Measurements from ENCODE around the gene SHB.

Gene SHB

GRCh38 chr9:37931592-37931991 lies 137.4 kb downstream of the SHB start:
- Histone ChIP-seq H3K36me3 (replicated peaks; ENCODE audit: insufficient read depth, low read length) (no peaks in the 10 kb centered on the region), H3K9me2 (replicated peaks; ENCODE audit: insufficient read depth, low read length) (no peaks in the 10 kb centered on the region), H3F3A (ENCODE audit: insufficient read depth, low read length) (no peaks in the 10 kb centered on the region), H3K9ac (ENCODE audit: low read length) (no peak overlapping the region), H2AFZ (ENCODE audit: low read length) (no peak overlapping the region), H3K27me3 (replicated peaks; ENCODE audit: insufficient read depth, low read length) (no peaks in the 10 kb centered on the region), H3K4me1 (ENCODE audit: low read length) (no peaks in the 10 kb centered on the region), H3K4me2 (ENCODE audit: low read depth, low read length) (no peak overlapping the region), H3K27ac (ENCODE audit: low read length) (no peak overlapping the region), H3K4me3 (ENCODE audit: low read length) (no peak overlapping the region), H3K9me3 (replicated peaks; ENCODE audit: insufficient read depth, low read length) (no peaks in the 10 kb centered on the region), H4K20me1 (ENCODE audit: insufficient read depth, low read length) (no peaks in the 10 kb centered on the region), H3K79me2 (ENCODE audit: low read length) (no peaks in the 10 kb centered on the region)
- TF ChIP-seq EZH2phosphoT487 (IDR thresholded peaks at IDR 0.05; ENCODE audit: low read length) (no peak), CTCF (IDR thresholded peaks at IDR 0.05; ENCODE audit: low read length) (no peak), EZH2 (optimal IDR thresholded peaks at IDR 0.05; ENCODE audit: low read depth, low read length) (no peak)
- DNase-seq, result no peak

- TF ChIP-seq EZH2 (optimal IDR thresholded peaks at IDR 0.05; ENCODE audit: low read depth, low read length) (no peak), EZH2phosphoT487 (IDR thresholded peaks at IDR 0.05; ENCODE audit: low read length) (no peak), CTCF (IDR thresholded peaks at IDR 0.05; ENCODE audit: low read length) (no peak)
- H3K4me3 ChIP-seq (ENCODE audit: low read length), result no peak overlapping the region
- no peaks in the 10 kb centered on the region for H4K20me1 ChIP-seq (ENCODE audit: insufficient read depth, low read length)
- H3K79me2 ChIP-seq (ENCODE audit: low read length), result no peaks in the 10 kb centered on the region
- DNase-seq, result no peak
- no peak overlapping the region for H3K4me2 ChIP-seq (ENCODE audit: low read depth, low read length)
- H3K36me3 ChIP-seq (replicated peaks; ENCODE audit: insufficient read depth, low read length), result no peaks in the 10 kb centered on the region
- no peaks in the 10 kb centered on the region for H3K4me1 ChIP-seq (ENCODE audit: low read length)
- no peaks in the 10 kb centered on the region for H3K9me2 ChIP-seq (replicated peaks; ENCODE audit: insufficient read depth, low read length)
- H3K27ac ChIP-seq (ENCODE audit: low read length), result no peak overlapping the region
- H2AFZ ChIP-seq (ENCODE audit: low read length), result no peak overlapping the region
- no peak overlapping the region for H3K9ac ChIP-seq (ENCODE audit: low read length)
- H3F3A ChIP-seq (ENCODE audit: insufficient read depth, low read length), result no peaks in the 10 kb centered on the region
- H3K27me3 ChIP-seq (replicated peaks; ENCODE audit: insufficient read depth, low read length), result no peaks in the 10 kb centered on the region
- H3K9me3 ChIP-seq (replicated peaks; ENCODE audit: insufficient read depth, low read length), result no peaks in the 10 kb centered on the region
These were observed 139.6 kb downstream of the SHB start for GRCh38 chr9:37929441-37929895.

- Histone ChIP-seq H3F3A (ENCODE audit: insufficient read depth, low read length) (no peaks in the 10 kb centered on the region), H3K9me3 (replicated peaks; ENCODE audit: insufficient read depth, low read length) (no peaks in the 10 kb centered on the region), H3K4me1 (ENCODE audit: low read length) (no peaks in the 10 kb centered on the region), H3K27me3 (replicated peaks; ENCODE audit: insufficient read depth, low read length) (no peaks in the 10 kb centered on the region), H3K27ac (ENCODE audit: low read length) (no peak overlapping the region), H3K79me2 (ENCODE audit: low read length) (no peaks in the 10 kb centered on the region), H3K36me3 (replicated peaks; ENCODE audit: insufficient read depth, low read length) (no peaks in the 10 kb centered on the region), H3K4me2 (ENCODE audit: low read depth, low read length) (no peak overlapping the region), H3K9me2 (replicated peaks; ENCODE audit: insufficient read depth, low read length) (no peaks in the 10 kb centered on the region), H2AFZ (ENCODE audit: low read length) (no peak overlapping the region), H4K20me1 (ENCODE audit: insufficient read depth, low read length) (no peaks in the 10 kb centered on the region), H3K9ac (ENCODE audit: low read length) (no peak overlapping the region), H3K4me3 (ENCODE audit: low read length) (no peak overlapping the region)
- DNase-seq, result no peak
- TF ChIP-seq CTCF (IDR thresholded peaks at IDR 0.05; ENCODE audit: low read length) (no peak), EZH2phosphoT487 (IDR thresholded peaks at IDR 0.05; ENCODE audit: low read length) (no peak), EZH2 (optimal IDR thresholded peaks at IDR 0.05; ENCODE audit: low read depth, low read length) (no peak)
These were observed 140.2 kb downstream of the SHB start for GRCh38 chr9:37928552-37929430.
